Tibial artery (tissue), 4 donors: Measurements from ENCODE around the gene STRA6.

Source experiments
- DNase-seq, 2 donors: peaks; one replicate each; pipeline ENCODE4 v3.0.0-alpha.2; 2019
- H3K27ac ChIP-seq, 2 donors: fragments of 200-600 bp; sonication (generic) in 1 of 2; 1 replicate in 1 of 2; 2 replicates in 1 of 2; pipeline ENCODE4 v1.5.1; 2018 to 2019; ENCODE audit warnings: mild to moderate bottlenecking in 1 of 2
- H3K27me3 ChIP-seq, 2 donors: fragments of 200-600 bp; sonication (generic) in 1 of 2; one replicate each; pipeline versions ENCODE4 v1.5.1 to v1.6.0; 2016 to 2019
- H3K36me3 ChIP-seq, 3 donors: fragments of 200-600 bp; sonication (generic) in 2 of 3; one replicate each; pipeline ENCODE4 v1.5.1; 2016 to 2019; ENCODE audit warnings: mild to moderate bottlenecking in 2 of 3
- H3K4me1 ChIP-seq, 4 donors: fragments of 200-600 bp; sonication (generic) in 2 of 4; 1 replicate in 3 of 4; 2 replicates in 1 of 4; pipeline ENCODE4 v1.5.1; 2016 to 2019
- H3K4me3 ChIP-seq, 2 donors: fragments of 200-600 bp; sonication (generic) in 1 of 2; 1 replicate in 1 of 2; 2 replicates in 1 of 2; pipeline ENCODE4 v1.5.1; 2018 to 2019; ENCODE audit warnings: mild to moderate bottlenecking in 2 of 2
- H3K9me3 ChIP-seq, 3 donors: fragments of 200-600 bp; sonication (generic) in 1 of 3; one replicate each; pipeline ENCODE4 v1.5.1; 2016 to 2019
- CTCF ChIP-seq, 2 experiments: fragments of 200-600 bp in 1 of 2; fragments of 450-650 bp in 1 of 2; IDR thresholded peaks; one replicate each; pipeline ENCODE4 v1.5.1; 2017 to 2019; ENCODE audit warnings: antibody characterized with exemption in 2 of 2, mild to moderate bottlenecking in 1 of 2, moderate library complexity in 1 of 2
- intact Hi-C: fragments of 100-400 bp; cut with DNase I; formaldehyde crosslinking; loops from one replicate; pipeline ENCODE4 v1.15.0; 2023; ENCODE audit warnings: low total_unique reads

The STRA6 gene

GRCh38 chr15:74225928-74226327 lies 23.3 kb upstream of the STRA6 start:
- TF ChIP-seq CTCF (IDR thresholded peaks at IDR 0.05): no peak
- Histone ChIP-seq H3K9me3 (no peaks in the 10 kb centered on the region), H3K27me3 (peaks cover 0 to 40% of the 10 kb centered on the region in 2 donors), H3K36me3 (no peaks in the 10 kb centered on the region), H3K27ac (no peak overlapping the region), H3K4me3 (no peak overlapping the region), H3K4me1 (peaks cover 0 to 8% (median 4%) of the 10 kb centered on the region in 4 donors)
- intact Hi-C loops: no loop called here
- no peak for DNase-seq

- intact Hi-C loops: no loop called here
- no peak for DNase-seq
- H3K27me3 ChIP-seq: peaks cover 0 to 33% of the 10 kb centered on the region in 2 donors
- no peak overlapping the region for H3K27ac ChIP-seq
- no peak overlapping the region for H3K4me3 ChIP-seq
- H3K4me1 ChIP-seq: no peaks in the 10 kb centered on the region
- H3K9me3 ChIP-seq: no peaks in the 10 kb centered on the region
- H3K36me3 ChIP-seq: no peaks in the 10 kb centered on the region
- TF ChIP-seq CTCF (IDR thresholded peaks at IDR 0.05): no peak
Observed at GRCh38 chr15:74222240-74223119, 19.9 kb upstream of the STRA6 start.

GRCh38 chr15:74221399-74222239 lies 19.0 kb upstream of the STRA6 start:
- H3K4me1 ChIP-seq: no peaks in the 10 kb centered on the region
- no peak overlapping the region for H3K27ac ChIP-seq
- H3K9me3 ChIP-seq: no peaks in the 10 kb centered on the region
- no peak for DNase-seq
- intact Hi-C loops: no loop called here
- peaks cover 0 to 41% of the 10 kb centered on the region in 2 donors for H3K27me3 ChIP-seq
- H3K4me3 ChIP-seq: no peak overlapping the region
- no peak for TF ChIP-seq CTCF (IDR thresholded peaks at IDR 0.05)
- no peaks in the 10 kb centered on the region for H3K36me3 ChIP-seq

GRCh38 chr15:74220475-74221248 lies 18.1 kb upstream of the STRA6 start:
- peaks cover 0 to 41% of the 10 kb centered on the region in 2 donors for H3K27me3 ChIP-seq
- DNase-seq: no peak
- intact Hi-C loops: no loop called here
- H3K9me3 ChIP-seq: no peaks in the 10 kb centered on the region
- H3K4me3 ChIP-seq: no peak overlapping the region
- no peaks in the 10 kb centered on the region for H3K4me1 ChIP-seq
- H3K36me3 ChIP-seq: no peaks in the 10 kb centered on the region
- H3K27ac ChIP-seq: no peak overlapping the region
- no peak for TF ChIP-seq CTCF (IDR thresholded peaks at IDR 0.05)
